Effector CD4-positive, alpha-beta T cell (primary cell): ENCODE data around the gene TRABD.
"Not testable (repeated sequence)": the region's sequence is repeated elsewhere in the genome, so short reads cannot be mapped to it uniquely, and the experiment has no call there.

Source experiments
- DNase-seq: peaks from one replicate; pipeline ENCODE4 v3.0.0-alpha.2; 2020

The TRABD gene

DNA sequence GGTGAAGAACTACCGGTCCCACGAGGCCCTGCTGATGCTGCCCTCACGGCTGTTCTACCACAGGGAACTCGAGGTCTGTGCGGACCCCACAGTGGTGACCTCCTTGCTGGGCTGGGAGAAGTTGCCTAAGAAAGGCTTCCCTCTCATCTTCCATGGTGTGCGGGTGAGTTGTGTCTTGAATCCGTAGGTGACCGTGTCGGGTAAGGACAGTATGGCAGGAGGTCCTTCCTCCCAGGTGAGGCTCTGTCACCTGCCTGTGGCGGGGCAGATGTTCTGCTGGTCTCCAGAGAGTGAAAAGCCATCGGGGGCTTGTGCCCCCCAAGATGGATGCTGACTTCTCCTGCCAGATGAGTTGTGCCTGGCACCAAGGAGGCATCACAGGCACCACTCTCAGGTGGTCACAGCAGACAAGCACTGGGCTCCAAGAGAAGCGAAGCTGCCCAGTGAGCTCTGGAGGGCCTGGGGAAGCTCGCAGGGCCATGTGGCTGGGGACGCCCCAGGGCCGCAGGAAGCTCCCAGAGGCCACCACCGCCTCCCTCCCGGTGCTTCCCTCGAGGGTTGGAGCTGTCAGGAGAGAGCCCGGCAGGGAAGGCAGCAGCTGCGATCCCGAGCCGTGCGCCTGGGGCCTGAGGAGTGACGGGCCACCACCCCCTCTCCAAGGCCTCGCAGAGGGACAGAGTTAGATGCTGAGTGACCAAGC lies 32.5 kb upstream of the TRABD start:
- DNase-seq = no peak

DNA sequence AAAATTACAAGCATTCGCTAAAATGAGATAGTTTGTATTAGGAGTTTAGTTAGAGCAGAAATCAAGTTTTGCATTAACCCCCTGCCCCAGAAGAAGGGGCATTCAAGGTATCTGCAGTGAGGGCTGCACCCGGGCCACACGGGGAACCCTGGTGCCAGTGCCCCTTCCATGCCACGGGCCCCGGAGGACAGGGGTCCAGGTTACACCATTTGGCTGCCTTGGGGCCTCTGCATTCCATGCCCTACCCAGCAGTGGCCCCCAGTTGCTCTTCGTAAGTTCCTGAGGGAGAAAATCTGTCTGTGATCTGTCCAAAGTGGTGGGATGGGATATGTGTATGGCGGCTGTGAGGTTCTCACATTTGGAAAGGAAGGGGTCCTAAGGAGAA lies 32.0 kb upstream of the TRABD start:
- DNase-seq = no peak

DNA sequence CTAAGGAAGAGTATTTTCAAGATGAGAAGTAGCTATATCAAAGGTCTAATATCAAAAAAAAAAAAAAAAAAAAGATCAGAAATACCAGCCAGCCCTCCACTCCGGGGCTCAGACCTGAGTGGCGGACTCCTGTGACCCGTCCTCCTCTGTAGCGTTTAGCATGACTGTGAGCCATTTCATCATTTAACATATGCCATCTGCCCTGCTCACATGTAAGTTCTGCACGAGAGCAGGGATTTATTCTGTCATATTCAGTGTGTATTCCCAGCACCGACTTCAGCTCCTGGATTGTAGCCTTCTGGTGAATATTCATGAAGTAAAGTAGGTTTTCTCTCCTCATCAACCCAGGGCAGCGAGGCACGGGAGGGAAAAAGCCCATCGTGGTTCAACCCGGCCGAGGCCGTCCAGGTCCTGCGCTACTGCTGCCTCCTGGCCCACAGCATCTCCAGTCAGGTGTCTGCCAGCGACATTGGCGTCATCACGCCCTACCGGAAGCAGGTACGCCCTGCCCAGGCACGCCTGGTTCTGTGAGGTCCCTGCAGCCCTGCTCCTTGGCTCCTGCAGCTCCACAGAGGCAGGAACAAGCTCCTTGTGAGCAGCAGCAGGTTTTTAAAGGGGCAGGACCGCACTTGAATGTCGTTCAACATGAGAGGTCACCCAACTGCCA lies 27.9 kb upstream of the TRABD start:
- DNase-seq = no peak

GRCh38 chr22:50160947-50161346 lies 24.8 kb upstream of the TRABD start:
- DNase-seq = no peak

GRCh38 chr22:50161508-50162390 lies 24.0 kb upstream of the TRABD start:
- no peak for DNase-seq

DNA sequence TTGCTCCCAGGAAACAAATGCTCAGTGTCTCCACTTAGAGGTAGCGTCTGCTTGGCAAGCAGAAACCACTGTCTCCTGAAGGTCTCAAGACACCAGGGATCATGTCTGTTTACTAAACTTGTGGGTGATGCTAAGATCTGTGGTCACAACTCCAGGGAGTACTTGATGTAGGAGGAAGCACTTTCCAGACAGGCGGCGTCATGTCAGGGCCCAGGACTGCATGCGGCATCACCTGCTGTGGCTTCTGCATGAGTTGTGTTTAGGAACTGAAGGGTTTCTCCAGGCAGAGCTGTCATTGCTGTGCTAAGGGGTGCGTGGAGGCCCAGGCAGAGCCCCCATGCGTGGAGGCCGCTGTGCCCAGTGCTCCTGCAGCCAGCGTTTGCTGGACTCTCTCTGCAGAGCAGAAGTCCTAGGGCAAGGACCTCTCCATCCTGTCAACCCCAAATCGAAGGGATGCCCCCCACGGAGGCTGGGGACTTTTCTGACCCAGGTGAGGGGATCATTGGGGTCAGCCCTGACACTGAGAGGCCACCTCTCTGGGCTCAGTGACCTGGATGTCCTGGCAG lies 23.2 kb upstream of the TRABD start:
- DNase-seq = no peak

GRCh38 chr22:50165436-50166123 lies 20.1 kb upstream of the TRABD start:
- no peak for DNase-seq

- no peak for DNase-seq
These were observed 17.8 kb upstream of the TRABD start for GRCh38 chr22:50167689-50168489.

- not testable (repeated sequence) for DNase-seq
These were observed 17.1 kb upstream of the TRABD start for GRCh38 chr22:50168490-50169180.

GRCh38 chr22:50169181-50169759 lies 16.4 kb upstream of the TRABD start:
- no peak for DNase-seq

DNA sequence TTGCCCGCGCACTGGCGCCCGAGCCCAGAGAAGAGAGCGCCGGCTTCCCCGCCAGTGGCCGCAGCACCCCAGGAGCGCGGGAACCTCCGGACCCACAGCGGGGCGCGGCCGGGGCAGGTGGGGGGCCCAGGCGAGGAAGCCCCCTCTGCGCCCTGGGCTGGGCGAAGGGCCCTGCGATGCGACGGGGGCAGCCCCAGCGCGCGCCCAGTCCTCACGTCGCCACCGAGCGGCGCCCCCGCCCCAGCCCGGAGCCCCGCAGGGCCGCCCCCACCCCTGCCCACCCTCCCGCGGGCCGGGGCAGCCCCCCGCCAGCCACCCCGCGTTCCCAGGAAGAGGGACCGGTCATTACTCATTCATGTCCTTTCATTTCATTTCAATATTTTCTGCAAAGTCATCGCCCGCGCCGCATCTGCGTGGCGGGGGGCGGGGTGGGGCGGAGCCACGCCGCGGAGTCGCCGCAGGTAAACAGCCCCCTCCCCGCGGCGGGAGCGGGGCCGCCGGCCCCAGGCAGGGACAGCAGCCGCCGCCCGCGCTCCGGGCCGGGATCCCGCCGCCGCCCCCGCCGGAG lies 15.9 kb upstream of the TRABD start:
- no peak for DNase-seq

DNA sequence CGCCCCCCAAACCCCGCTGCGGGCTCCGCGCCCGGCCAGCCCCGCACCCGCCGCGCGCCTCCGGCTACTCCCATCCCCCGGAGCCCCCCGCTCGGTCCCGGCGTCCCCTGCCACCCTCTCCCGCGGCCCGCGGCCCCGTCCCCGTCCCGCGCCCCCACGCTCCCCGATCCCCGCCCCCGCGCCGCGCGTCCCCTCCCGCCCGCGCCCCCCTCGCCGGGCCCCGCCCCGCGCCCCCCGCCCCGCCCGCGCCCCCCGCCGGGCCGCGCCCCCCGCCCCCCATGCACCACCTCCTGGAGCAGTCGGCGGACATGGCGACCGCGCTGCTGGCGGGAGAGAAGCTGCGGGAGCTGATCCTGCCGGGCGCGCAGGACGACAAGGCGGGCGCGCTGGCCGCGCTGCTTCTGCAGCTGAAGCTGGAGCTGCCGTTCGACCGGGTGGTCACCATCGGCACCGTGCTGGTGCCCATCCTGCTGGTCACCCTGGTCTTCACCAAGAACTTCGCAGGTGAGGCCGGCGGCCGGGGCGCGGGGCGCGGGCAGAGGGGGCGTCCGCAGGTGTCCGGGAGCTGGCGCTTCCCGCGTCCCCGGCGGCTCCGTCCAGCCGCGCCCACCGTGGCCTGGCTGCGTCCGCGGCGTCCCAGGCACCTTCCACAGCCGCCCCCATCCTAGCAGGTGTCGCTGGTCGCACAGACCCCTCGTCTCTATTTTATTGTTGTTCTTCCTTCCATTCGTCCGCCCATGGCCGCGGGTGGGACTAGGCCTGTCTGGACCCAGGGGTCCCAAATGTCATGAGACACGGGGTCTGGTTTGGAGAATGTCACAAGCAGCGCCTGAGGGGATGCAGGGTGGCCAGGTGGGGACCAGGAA lies 15.0 kb upstream of the TRABD start, which contains the start of gene PANX2:
PANX2 (plus strand) TSS at position 279 of the 866 bp plus-strand sequence; CDS start at position 279, 0 bp downstream.
- DNase-seq = no peak

- DNase-seq = no peak
These were observed 14.3 kb upstream of the TRABD start for GRCh38 chr22:50171319-50171964.

DNA sequence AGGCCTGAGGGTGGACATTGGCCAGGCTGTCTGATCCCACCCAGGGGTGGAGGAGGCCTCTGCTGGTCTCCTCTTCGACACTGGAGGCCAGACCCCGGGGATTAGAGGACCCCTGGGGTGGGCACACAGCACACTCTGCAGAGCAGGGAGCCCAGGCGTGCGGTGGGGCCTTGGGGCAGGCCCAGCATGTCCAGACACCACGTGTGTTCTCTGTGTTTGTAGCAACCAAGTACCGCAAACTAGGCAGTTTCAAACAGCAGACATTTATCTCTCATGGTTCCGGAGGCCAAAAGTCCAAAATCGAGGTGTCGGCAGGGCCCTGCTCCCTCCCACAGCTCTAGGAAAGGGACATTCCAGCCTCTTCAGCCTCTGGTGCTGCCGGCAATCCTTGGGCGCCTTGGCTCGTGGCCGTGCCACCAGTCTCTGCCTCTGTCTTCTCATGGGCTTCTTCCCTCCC lies 13.7 kb upstream of the TRABD start:
- no peak for DNase-seq

GRCh38 chr22:50173311-50173982 lies 12.3 kb upstream of the TRABD start:
- no peak for DNase-seq

DNA sequence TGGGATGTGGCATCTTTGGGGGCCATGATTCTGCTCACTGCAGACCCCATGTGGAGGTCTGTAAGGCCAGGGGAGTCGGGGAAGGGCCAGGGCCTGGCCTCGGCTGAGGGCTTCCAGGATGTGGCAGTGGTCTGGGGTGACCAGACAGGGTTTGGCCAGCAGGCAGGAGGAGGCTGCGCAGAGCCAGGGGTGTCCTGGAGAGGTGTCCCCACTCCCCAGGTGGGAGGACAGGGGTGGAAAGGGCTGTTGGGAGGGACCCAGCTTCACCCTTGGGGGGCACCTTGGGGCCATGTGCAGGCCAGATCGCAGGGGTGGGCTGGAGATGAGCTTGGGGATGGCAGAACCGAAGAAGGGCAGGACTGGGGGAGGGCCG lies 11.7 kb upstream of the TRABD start:
- no peak for DNase-seq

- no peak for DNase-seq
These were observed 11.1 kb upstream of the TRABD start for GRCh38 chr22:50174382-50175190.

- DNase-seq = no peak
These were observed 10.6 kb upstream of the TRABD start for GRCh38 chr22:50175191-50175461.
